Neuron (in vitro differentiated cells): ENCODE data around the gene PLTP.
"Not testable (repeated sequence)": the region's sequence is repeated elsewhere in the genome, so short reads cannot be mapped to it uniquely, and the experiment has no call there.

Source experiments
- H2AFZ ChIP-seq: one replicate; pipeline ENCODE4 v1.6.1; 2013; ENCODE audit warnings: low read depth, mild to moderate bottlenecking, inconsistent platforms, low read length, moderate library complexity
- H3K27me3 ChIP-seq: one replicate; pipeline ENCODE4 v1.6.1; 2013; ENCODE audit warnings: low read length; ENCODE audit not compliant: insufficient read depth
- H3K36me3 ChIP-seq: one replicate; pipeline ENCODE4 v1.6.1; 2013; ENCODE audit warnings: low read length; ENCODE audit not compliant: insufficient read depth
- H3K4me1 ChIP-seq: one replicate; pipeline ENCODE4 v1.6.1; 2013; ENCODE audit warnings: low read length; ENCODE audit not compliant: insufficient read depth
- H3K4me3 ChIP-seq: 2 replicates; pipeline ENCODE4 v1.5.1; 2013; ENCODE audit warnings: mild to moderate bottlenecking, low read length, moderate library complexity
- H3K9me3 ChIP-seq: one replicate; pipeline ENCODE4 v1.6.1; 2013; ENCODE audit warnings: low read length

The PLTP gene

DNA sequence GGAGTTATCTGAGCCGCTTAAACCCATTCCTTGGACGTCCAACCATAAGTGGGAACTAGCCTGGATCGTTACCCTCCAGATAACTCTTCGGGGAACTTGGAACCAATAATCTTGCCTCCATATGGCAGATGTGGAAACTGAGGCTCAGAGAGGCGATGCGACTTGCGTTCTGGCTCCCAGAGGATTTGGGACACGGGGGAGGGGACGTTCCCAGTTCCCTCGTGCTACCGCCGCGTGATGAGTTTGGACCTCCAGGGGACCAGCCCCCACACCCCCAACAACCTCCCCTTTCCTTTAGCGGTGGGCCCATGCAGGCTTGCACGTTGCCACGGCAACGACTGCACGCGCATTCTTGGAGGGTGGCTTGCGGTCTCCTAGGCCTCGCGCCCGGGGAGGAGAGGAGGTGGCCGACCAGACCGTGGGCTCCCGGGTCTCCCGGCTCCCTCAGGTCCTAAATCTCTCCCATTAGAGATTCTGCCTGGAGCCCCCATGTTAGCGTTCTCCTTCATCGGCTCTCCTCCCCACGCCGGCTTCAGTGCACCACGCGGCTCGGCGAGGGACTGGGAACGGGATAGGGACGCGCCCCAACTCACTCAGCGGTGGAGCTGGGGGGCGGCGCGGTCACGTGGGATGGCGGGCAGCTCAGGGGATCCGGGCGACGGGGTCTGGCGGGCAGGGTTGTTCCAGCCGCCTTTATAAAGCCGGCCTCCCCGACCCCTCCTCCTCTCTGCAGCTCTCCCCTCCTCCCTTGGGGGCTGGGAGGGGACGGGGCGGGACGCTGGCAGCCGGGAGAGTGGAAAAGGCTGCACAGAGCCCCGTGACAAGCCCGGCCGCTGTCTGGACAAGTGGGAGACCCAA, at the start of gene PLTP:
PLTP (minus strand) TSS at position 670 of the 858 bp plus-strand sequence. CDS start 703 bp downstream, outside the sequence.
- peak within 1 kb of the TSS; percentile 24 for H2AFZ ChIP-seq
- peaks cover 26% of the 10 kb centered on the region for H3K36me3 ChIP-seq
- peak within 1 kb of the TSS; percentile 60 for H3K4me3 ChIP-seq
- H3K4me1 ChIP-seq = peaks cover 21% of the 10 kb centered on the region
- H3K27me3 ChIP-seq = no peaks in the 10 kb centered on the region
- no peaks in the 10 kb centered on the region for H3K9me3 ChIP-seq

GRCh38 chr20:45959956-45960630, 48.1 kb upstream of the PLTP start:
- no peak overlapping the region for H2AFZ ChIP-seq
- H3K36me3 ChIP-seq = peaks cover 78% of the 10 kb centered on the region
- H3K4me3 ChIP-seq = no peak overlapping the region
- H3K4me1 ChIP-seq = no peaks in the 10 kb centered on the region
- H3K27me3 ChIP-seq = no peaks in the 10 kb centered on the region
- H3K9me3 ChIP-seq = peaks cover 3% of the 10 kb centered on the region

- no peaks in the 10 kb centered on the region for H3K27me3 ChIP-seq
- peaks cover 69% of the 10 kb centered on the region for H3K36me3 ChIP-seq
- no peak overlapping the region for H3K4me3 ChIP-seq
- no peaks in the 10 kb centered on the region for H3K4me1 ChIP-seq
- no peak overlapping the region for H2AFZ ChIP-seq
- peaks cover 3% of the 10 kb centered on the region for H3K9me3 ChIP-seq
Measured at GRCh38 chr20:45959126-45959525, 47.2 kb upstream of the PLTP start.

- Histone ChIP-seq H3K27me3 (no peaks in the 10 kb centered on the region), H3K36me3 (peaks cover 67% of the 10 kb centered on the region), H3K4me1 (no peaks in the 10 kb centered on the region), H3K4me3 (no peak overlapping the region), H3K9me3 (peaks cover 3% of the 10 kb centered on the region), H2AFZ (no peak overlapping the region)
Measured at GRCh38 chr20:45958593-45958992, 46.6 kb upstream of the PLTP start.

DNA sequence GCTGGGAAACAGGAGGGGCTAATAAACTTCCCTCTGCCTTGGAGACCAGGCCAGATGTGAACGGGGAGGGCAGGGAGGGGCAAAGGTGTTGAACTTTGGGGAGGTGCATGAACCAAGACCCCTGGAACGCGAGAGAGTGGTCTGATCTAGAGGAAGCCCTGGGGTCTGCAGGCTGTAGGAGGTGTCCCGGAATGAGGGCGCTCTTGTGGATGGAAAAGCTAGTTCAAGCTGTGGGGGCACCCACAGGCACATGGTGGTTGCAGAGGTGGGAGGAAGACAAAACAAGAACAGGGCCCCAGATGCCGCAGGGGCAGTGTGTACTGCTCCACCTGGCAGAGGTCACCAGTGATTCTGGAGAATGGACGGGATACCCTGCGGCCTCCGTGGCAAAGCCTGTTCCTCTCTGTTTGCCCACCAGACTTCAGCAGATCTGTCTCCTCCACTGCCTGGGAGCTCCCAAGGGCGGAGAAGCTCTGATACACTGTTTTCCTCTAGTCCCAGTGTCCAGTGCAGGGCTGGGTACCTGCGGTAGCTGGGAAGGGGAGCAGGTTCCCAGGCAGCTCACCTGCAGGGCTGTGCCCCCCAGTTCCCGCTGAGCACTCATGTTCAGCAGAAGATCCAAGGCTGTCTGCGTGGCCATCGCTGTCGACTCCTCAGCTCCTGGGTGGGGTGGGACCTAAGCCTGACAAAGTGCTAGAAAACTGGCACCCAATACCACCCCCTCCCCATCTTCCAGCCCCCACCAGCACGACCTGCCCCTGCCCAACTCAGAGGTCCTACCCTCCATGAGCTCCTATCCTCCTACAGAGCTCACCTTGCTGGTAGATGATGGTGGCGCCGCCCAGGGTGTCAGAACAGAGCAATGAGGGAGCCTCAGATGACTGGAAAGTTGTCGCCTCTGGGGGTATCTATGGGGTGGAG, 45.3 kb upstream of the PLTP start:
- no peak overlapping the region for H3K4me3 ChIP-seq
- no peak overlapping the region for H2AFZ ChIP-seq
- peaks cover 3% of the 10 kb centered on the region for H3K9me3 ChIP-seq
- no peaks in the 10 kb centered on the region for H3K4me1 ChIP-seq
- H3K36me3 ChIP-seq = peaks cover 71% of the 10 kb centered on the region
- no peaks in the 10 kb centered on the region for H3K27me3 ChIP-seq

GRCh38 chr20:45956326-45956725, 44.4 kb upstream of the PLTP start:
- H2AFZ ChIP-seq, H3K9me3 ChIP-seq, H3K4me3 ChIP-seq, H3K27me3 ChIP-seq, H3K4me1 ChIP-seq: not testable (repeated sequence)
- H3K36me3 ChIP-seq = peaks cover 71% of the 10 kb centered on the region

DNA sequence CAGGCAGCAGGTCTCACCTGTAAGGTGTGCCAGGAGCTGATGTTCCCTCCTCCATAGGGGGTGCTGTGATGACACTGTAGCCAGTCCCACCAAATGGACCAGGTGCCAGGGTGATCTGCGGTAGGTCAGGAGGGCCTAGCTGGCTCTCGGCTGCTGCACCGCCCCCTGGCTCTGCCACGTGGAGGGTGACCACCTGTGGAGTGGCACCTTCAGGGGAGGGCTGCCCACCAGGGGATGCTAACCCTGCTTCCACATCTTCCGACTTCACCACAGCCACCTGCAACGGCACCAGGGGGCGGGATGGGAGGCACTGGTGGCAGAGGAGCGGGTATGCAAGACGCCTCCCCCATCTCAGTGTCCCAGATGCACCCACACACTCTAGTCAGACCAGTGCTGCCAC, 41.7 kb upstream of the PLTP start:
- Histone ChIP-seq H3K4me3 (no peak overlapping the region), H3K27me3 (no peaks in the 10 kb centered on the region), H3K36me3 (peaks cover 69% of the 10 kb centered on the region), H3K4me1 (no peaks in the 10 kb centered on the region), H2AFZ (no peak overlapping the region), H3K9me3 (peaks cover 3% of the 10 kb centered on the region)

- no peaks in the 10 kb centered on the region for H3K9me3 ChIP-seq
Measured at GRCh38 chr20:45952861-45953260, 40.9 kb upstream of the PLTP start.

GRCh38 chr20:45951925-45952834, 40.2 kb upstream of the PLTP start:
- Histone ChIP-seq H3K36me3 (peaks cover 69% of the 10 kb centered on the region), H3K27me3 (no peaks in the 10 kb centered on the region), H3K9me3 (no peaks in the 10 kb centered on the region), H2AFZ (no peak overlapping the region), H3K4me1 (no peaks in the 10 kb centered on the region), H3K4me3 (no peak overlapping the region)

More at GRCh38 chr20:45952861-45953260, 40.9 kb upstream of the PLTP start:
- no peak overlapping the region for H3K4me3 ChIP-seq
- no peaks in the 10 kb centered on the region for H3K27me3 ChIP-seq
- no peak overlapping the region for H2AFZ ChIP-seq
- H3K4me1 ChIP-seq = no peaks in the 10 kb centered on the region
- H3K36me3 ChIP-seq = peaks cover 69% of the 10 kb centered on the region

GRCh38 chr20:45950330-45950646, 38.3 kb upstream of the PLTP start:
- no peaks in the 10 kb centered on the region for H3K4me1 ChIP-seq
- peaks cover 80% of the 10 kb centered on the region for H3K36me3 ChIP-seq
- no peak overlapping the region for H2AFZ ChIP-seq
- no peaks in the 10 kb centered on the region for H3K9me3 ChIP-seq
- H3K27me3 ChIP-seq = no peaks in the 10 kb centered on the region
- no peak overlapping the region for H3K4me3 ChIP-seq

DNA sequence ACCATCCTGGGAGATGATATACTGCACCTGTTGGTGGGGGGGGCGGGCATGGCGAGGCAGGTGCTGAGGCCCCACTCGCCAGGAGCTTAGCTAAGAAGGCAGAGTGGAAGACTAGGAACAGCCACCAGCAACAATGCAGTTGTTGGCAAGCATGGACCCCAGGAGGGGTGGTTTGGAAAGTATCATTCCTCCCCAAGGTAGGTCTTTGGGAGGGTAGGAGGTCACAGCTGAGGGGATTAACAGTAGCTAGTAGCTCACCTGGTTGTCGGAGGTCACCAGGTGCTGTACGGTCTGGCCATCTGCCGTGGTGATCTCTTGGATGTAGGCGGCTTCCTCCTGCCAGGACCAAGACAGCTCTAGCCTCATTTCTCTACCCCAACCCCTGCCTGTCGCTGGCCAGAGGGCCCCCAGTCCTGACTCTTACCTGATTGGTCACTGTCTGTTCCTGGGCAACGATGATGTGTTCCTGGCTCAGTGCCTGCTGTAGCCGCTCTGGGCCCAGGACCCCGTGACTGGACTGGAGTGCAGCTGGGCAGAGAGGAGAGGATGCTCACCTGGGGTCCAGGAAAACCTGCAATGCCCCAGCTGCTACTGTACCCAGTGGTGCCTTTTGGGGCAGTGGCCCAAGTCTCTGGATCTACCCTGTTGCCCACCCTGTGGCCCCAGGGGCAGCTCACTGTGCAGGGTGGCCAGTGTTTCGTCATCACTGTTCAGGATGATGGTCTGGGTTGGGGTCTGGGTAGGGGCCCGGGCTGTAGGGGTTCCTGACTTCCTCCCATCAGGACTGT, 37.8 kb upstream of the PLTP start:
- Histone ChIP-seq H3K27me3 (no peaks in the 10 kb centered on the region), H3K4me3 (no peak overlapping the region), H3K9me3 (no peaks in the 10 kb centered on the region), H3K4me1 (no peaks in the 10 kb centered on the region), H2AFZ (no peak overlapping the region), H3K36me3 (peaks cover 85% of the 10 kb centered on the region)
